HG03196 (cell line): ENCODE measurements around the gene PAX6.

Experiments
- ATAC-seq: cut with Tn5 transposase; IDR thresholded peaks from one replicate; pipeline ENCODE4 v1.9.1; 2021; ENCODE audit not compliant: unreplicated experiment

PAX6 gene

GRCh38 chr11:31798554-31799434 lies 12.3 kb downstream of the PAX6 start:
- ATAC-seq: no peak

- ATAC-seq: no peak
Observed at GRCh38 chr11:31798057-31798553, 13.0 kb downstream of the PAX6 start.

- ATAC-seq: no peak
Observed at GRCh38 chr11:31797190-31798056, 13.7 kb downstream of the PAX6 start.

- no peak for ATAC-seq
Observed at GRCh38 chr11:31796499-31797189, 14.5 kb downstream of the PAX6 start.

GRCh38 chr11:31795706-31796498 lies 15.2 kb downstream of the PAX6 start:
- ATAC-seq: no peak

GRCh38 chr11:31794548-31794947 lies 16.6 kb downstream of the PAX6 start:
- ATAC-seq: no peak

- ATAC-seq: no peak
Observed at GRCh38 chr11:31793264-31793663, 17.9 kb downstream of the PAX6 start.

- ATAC-seq: no peak
Observed at GRCh38 chr11:31792456-31792855, 18.7 kb downstream of the PAX6 start.

GRCh38 chr11:31792036-31792435 lies 19.1 kb downstream of the PAX6 start:
- ATAC-seq: no peak

GRCh38 chr11:31790649-31791048 lies 20.5 kb downstream of the PAX6 start:
- no peak for ATAC-seq

GRCh38 chr11:31788085-31788484 lies 23.0 kb downstream of the PAX6 start:
- ATAC-seq: no peak

GRCh38 chr11:31786996-31787685 lies 24.0 kb downstream of the PAX6 start:
- ATAC-seq: no peak

GRCh38 chr11:31784611-31785010 lies 26.5 kb downstream of the PAX6 start:
- ATAC-seq: no peak

GRCh38 chr11:31783252-31783651 lies 27.9 kb downstream of the PAX6 start:
- ATAC-seq: no peak

GRCh38 chr11:31782257-31782656 lies 28.9 kb downstream of the PAX6 start:
- no peak for ATAC-seq

GRCh38 chr11:31780480-31780971 lies 30.6 kb downstream of the PAX6 start:
- no peak for ATAC-seq

- no peak for ATAC-seq
Observed at GRCh38 chr11:31780078-31780477, 31.0 kb downstream of the PAX6 start.

GRCh38 chr11:31779374-31779791 lies 31.7 kb downstream of the PAX6 start:
- no peak for ATAC-seq

- no peak for ATAC-seq
Observed at GRCh38 chr11:31772412-31772811, 38.7 kb downstream of the PAX6 start.
